ENCODE measurements around the gene PLCH1. TPM values are rescaled to one million over a fixed set of nuclear protein-coding genes. Genes with fewer than 3 reads are reported as not detected.

PLCH1 gene
- total RNA-seq, 1 donor from 2014 or later, result 7.6 TPM

- H3K27ac Mint-ChIP-seq, result no peak overlapping the region
- peaks cover 3% of the 10 kb centered on the region for H3K27me3 Mint-ChIP-seq
- H3K4me3 Mint-ChIP-seq, result no peak overlapping the region
- H3K36me3 Mint-ChIP-seq, result no peaks in the 10 kb centered on the region
- no peak for TF ChIP-seq CTCF (conservative IDR thresholded peaks at IDR 0.05)
- no peak for DNase-seq (ENCODE audit: extremely low spot score, unreplicated experiment)
- H3K4me1 Mint-ChIP-seq (ENCODE audit: unreplicated experiment), result peaks cover 6% of the 10 kb centered on the region
- H3K9me3 Mint-ChIP-seq, result no peaks in the 10 kb centered on the region
These were observed 390.2 kb downstream of the PLCH1 start for GRCh38 chr3:155354658-155355057.

GRCh38 chr3:155352900-155353490, 391.9 kb downstream of the PLCH1 start:
- no peak overlapping the region for H3K4me3 Mint-ChIP-seq
- no peaks in the 10 kb centered on the region for H3K9me3 Mint-ChIP-seq
- H3K4me1 Mint-ChIP-seq (ENCODE audit: unreplicated experiment), result peaks cover 6% of the 10 kb centered on the region
- no peaks in the 10 kb centered on the region for H3K36me3 Mint-ChIP-seq
- DNase-seq (ENCODE audit: extremely low spot score, unreplicated experiment), result no peak
- peak; percentile 79 for TF ChIP-seq CTCF (conservative IDR thresholded peaks at IDR 0.05)
- no peak overlapping the region for H3K27ac Mint-ChIP-seq
- peaks cover 3% of the 10 kb centered on the region for H3K27me3 Mint-ChIP-seq

GRCh38 chr3:155350571-155350970, 394.3 kb downstream of the PLCH1 start:
- H3K4me3 Mint-ChIP-seq, result no peak overlapping the region
- DNase-seq (ENCODE audit: extremely low spot score, unreplicated experiment), result no peak
- no peak overlapping the region for H3K27ac Mint-ChIP-seq
- H3K9me3 Mint-ChIP-seq, result no peaks in the 10 kb centered on the region
- H3K36me3 Mint-ChIP-seq, result no peaks in the 10 kb centered on the region
- no peak for TF ChIP-seq CTCF (conservative IDR thresholded peaks at IDR 0.05)
- H3K27me3 Mint-ChIP-seq, result peaks cover 3% of the 10 kb centered on the region
- H3K4me1 Mint-ChIP-seq (ENCODE audit: unreplicated experiment), result peaks cover 6% of the 10 kb centered on the region

GRCh38 chr3:155347901-155348300, 397.0 kb downstream of the PLCH1 start:
- Mint-ChIP-seq H3K4me3 (no peak overlapping the region), H3K36me3 (no peaks in the 10 kb centered on the region), H3K9me3 (no peaks in the 10 kb centered on the region), H3K27me3 (peaks cover 3% of the 10 kb centered on the region), H3K4me1 (ENCODE audit: unreplicated experiment) (peaks cover 3% of the 10 kb centered on the region), H3K27ac (no peak overlapping the region)
- no peak for TF ChIP-seq CTCF (conservative IDR thresholded peaks at IDR 0.05)
- DNase-seq (ENCODE audit: extremely low spot score, unreplicated experiment), result no peak

- H3K36me3 Mint-ChIP-seq, result no peaks in the 10 kb centered on the region
- H3K27ac Mint-ChIP-seq, result no peak overlapping the region
- no peak for TF ChIP-seq CTCF (conservative IDR thresholded peaks at IDR 0.05)
- no peak overlapping the region for H3K4me3 Mint-ChIP-seq
- DNase-seq (ENCODE audit: extremely low spot score, unreplicated experiment), result no peak
- H3K27me3 Mint-ChIP-seq, result no peaks in the 10 kb centered on the region
- H3K4me1 Mint-ChIP-seq (ENCODE audit: unreplicated experiment), result peaks cover 3% of the 10 kb centered on the region
- no peaks in the 10 kb centered on the region for H3K9me3 Mint-ChIP-seq
These were observed 402.5 kb downstream of the PLCH1 start for GRCh38 chr3:155342344-155342743.

GRCh38 chr3:155339052-155339451, 405.8 kb downstream of the PLCH1 start:
- Mint-ChIP-seq H3K36me3 (no peaks in the 10 kb centered on the region), H3K27me3 (peaks cover 3% of the 10 kb centered on the region), H3K9me3 (no peaks in the 10 kb centered on the region), H3K27ac (no peak overlapping the region), H3K4me3 (no peak overlapping the region), H3K4me1 (ENCODE audit: unreplicated experiment) (peaks cover 3% of the 10 kb centered on the region)
- no peak for DNase-seq (ENCODE audit: extremely low spot score, unreplicated experiment)
- TF ChIP-seq CTCF (conservative IDR thresholded peaks at IDR 0.05), result no peak
